OCI-LY7 (cell line): ENCODE data around the gene NAALADL2. TPM values are rescaled to one million over a fixed set of nuclear protein-coding genes. Genes with fewer than 3 reads are reported as not detected.
"Not testable (repeated sequence)": the region's sequence is repeated elsewhere in the genome, so short reads cannot be mapped to it uniquely, and the experiment has no call there.

Experiments used
- BruUV-seq: library from RNA; stranded (reverse); fragments of 400-500 nt; replicated peaks from 2 replicates; lab custom pipeline; 2021; lab: Mats Ljungman, UMichigan
- CTCF ChIA-PET: fragments of 300-600 bp; sonication (Branson Sonifier 250); formaldehyde crosslinking; loops from one replicate; lab custom pipeline; 2022; ENCODE audit warnings: antibody characterized with exemption; ENCODE audit not compliant: unreplicated experiment; lab: Charles Lee
- POLR2A ChIA-PET: fragments of 300-600 bp; sonication (Branson Sonifier 250); formaldehyde crosslinking; loops from one replicate; lab custom pipeline; 2022; ENCODE audit warnings: antibody characterized with exemption; lab: Charles Lee
- DNase-seq: peaks from one replicate; pipeline ENCODE4 v3.0.0-alpha.2; 2015; ENCODE audit warnings: low spot score
- H2AFZ ChIP-seq: fragments of 200-600 bp; sonication (generic), shearing (Covaris generic); 2 replicates; pipeline ENCODE4 v1.6.1; 2014; ENCODE audit warnings: mild to moderate bottlenecking, antibody characterized with exemption, low read length, moderate library complexity
- H3K27ac ChIP-seq: fragments of 200-600 bp; sonication (generic); 2 replicates; pipeline ENCODE4 v1.5.1; 2014; ENCODE audit warnings: mixed run types, low read depth, mild to moderate bottlenecking, moderate library complexity, low read length, inconsistent platforms; ENCODE audit not compliant: poor library complexity, severe bottlenecking
- H3K36me3 ChIP-seq: fragments of 200-600 bp; sonication (generic); 2 replicates; pipeline ENCODE4 v1.6.1; 2014; ENCODE audit warnings: mild to moderate bottlenecking, antibody characterized with exemption, low read length, moderate library complexity, mixed read lengths; ENCODE audit not compliant: insufficient read depth
- H3K4me1 ChIP-seq: fragments of 200-600 bp; sonication (generic); 2 replicates; pipeline ENCODE4 v1.5.1; 2014; ENCODE audit warnings: mild to moderate bottlenecking, low read length; ENCODE audit not compliant: insufficient read depth, poor library complexity, severe bottlenecking
- H3K4me2 ChIP-seq: fragments of 200-600 bp; sonication (generic); 2 replicates; pipeline ENCODE4 v1.6.1; 2014; ENCODE audit warnings: mild to moderate bottlenecking, low read length
- H3K4me3 ChIP-seq: fragments of 200-600 bp; sonication (generic); 2 replicates; pipeline ENCODE4 v1.5.1; 2014; ENCODE audit warnings: mild to moderate bottlenecking, low read depth, low read length; ENCODE audit not compliant: poor library complexity, severe bottlenecking
- H3K79me2 ChIP-seq: fragments of 200-600 bp; sonication (generic); 2 replicates; pipeline ENCODE4 v1.6.1; 2016; ENCODE audit warnings: low read depth, mild to moderate bottlenecking, low read length, moderate library complexity, mixed read lengths; ENCODE audit not compliant: insufficient read depth
- H3K9me2 ChIP-seq: fragments of 200-600 bp; sonication (generic); 2 replicates; pipeline ENCODE4 v1.6.1; 2016; ENCODE audit warnings: mild to moderate bottlenecking, low read length, mixed read lengths; ENCODE audit not compliant: insufficient read depth
- H3K9me3 ChIP-seq: fragments of 200-600 bp; sonication (generic); 2 replicates; pipeline ENCODE4 v1.6.1; 2014; ENCODE audit warnings: mild to moderate bottlenecking, mixed run types, low read length, mixed read lengths
- H4K20me1 ChIP-seq: fragments of 200-600 bp; sonication (generic); 2 replicates; pipeline ENCODE4 v1.6.1; 2014; ENCODE audit warnings: mild to moderate bottlenecking, antibody characterized with exemption, low read length, moderate library complexity, mixed read lengths; ENCODE audit not compliant: insufficient read depth
- CTCF ChIP-seq: fragments of 200-600 bp; sonication (generic); conservative IDR thresholded peaks from 2 replicates; pipeline ENCODE4 v1.5.1; 2014; ENCODE audit warnings: mild to moderate bottlenecking, antibody characterized with exemption, low read length, moderate library complexity, mixed read lengths
- EZH2phosphoT487 ChIP-seq: fragments of 200-600 bp; sonication (generic); IDR thresholded peaks from 2 replicates; pipeline ENCODE4 v1.6.1; 2018; ENCODE audit warnings: low read depth, borderline replicate concordance, mild to moderate bottlenecking, mixed run types, antibody characterized with exemption, low read length, moderate library complexity, mixed read lengths
- intact Hi-C: fragments of 100-400 bp; cut with micrococcal nuclease; formaldehyde crosslinking; loops from one replicate; pipeline ENCODE4 v1.10.0; 2022; ENCODE audit not compliant: unreplicated experiment
- total RNA-seq, 2 experiments: library from RNA; depleted of rRNA in 1 of 2; stranded (reverse); fragments of >200 nt in 1 of 2; shearing (Covaris generic) in 1 of 2; gene quantifications; 2 replicates each; pipeline ENCODE4 v1.2.3, GENCODE V29; 2014 to 2022

Gene NAALADL2
- total RNA-seq, 2 experiments from 2014 or later, result 0.25 to 0.70 TPM

GRCh38 chr3:175077216-175077615 lies 218.1 kb downstream of the NAALADL2 start:
- intact Hi-C loops, result no loop called here
- CTCF ChIA-PET, result no interaction called here
- no TSS peak for BruUV-seq

GRCh38 chr3:175082631-175083030 lies 223.5 kb downstream of the NAALADL2 start:
- Histone ChIP-seq H3K4me3 (no peak overlapping the region), H3K9me3 (no peaks in the 10 kb centered on the region), H3K4me1 (no peaks in the 10 kb centered on the region), H3K27ac (no peak overlapping the region), H3K9me2 (no peaks in the 10 kb centered on the region), H3K36me3 (no peaks in the 10 kb centered on the region), H3K79me2 (no peaks in the 10 kb centered on the region), H2AFZ (no peak overlapping the region), H4K20me1 (no peaks in the 10 kb centered on the region), H3K4me2 (no peak overlapping the region)
- CTCF ChIA-PET, result no interaction called here
- no TSS peak for BruUV-seq
- intact Hi-C loops, result no loop called here
- TF ChIP-seq EZH2phosphoT487, result no peak
- TF ChIP-seq CTCF, result no peak
- POLR2A ChIA-PET, result interaction anchor here (0.7 kb wide), 1 partner anchor 30 kb away, joined by 3 read pairs; no protein-coding TSS in a partner anchor
- no peak for DNase-seq

More at GRCh38 chr3:175077216-175077615, 218.1 kb downstream of the NAALADL2 start:
- no peaks in the 10 kb centered on the region for H3K9me2 ChIP-seq
- no peak overlapping the region for H3K27ac ChIP-seq
- TF ChIP-seq CTCF (no peak), EZH2phosphoT487 (no peak)
- H2AFZ ChIP-seq, result no peak overlapping the region
- no peaks in the 10 kb centered on the region for H3K9me3 ChIP-seq
- no peak for DNase-seq
- H3K4me1 ChIP-seq, result no peaks in the 10 kb centered on the region
- H3K36me3 ChIP-seq, result no peaks in the 10 kb centered on the region
- POLR2A ChIA-PET, result interaction anchor here (0.6 kb wide), 1 partner anchor 335 kb away, joined by 3 read pairs; no protein-coding TSS in a partner anchor
- H3K4me3 ChIP-seq, result no peak overlapping the region
- H4K20me1 ChIP-seq, result no peaks in the 10 kb centered on the region
- no peak overlapping the region for H3K4me2 ChIP-seq
- H3K79me2 ChIP-seq, result no peaks in the 10 kb centered on the region

- H3K27ac ChIP-seq, H4K20me1 ChIP-seq, H3K36me3 ChIP-seq, H2AFZ ChIP-seq, H3K4me2 ChIP-seq, H3K9me3 ChIP-seq, H3K4me1 ChIP-seq, DNase-seq, intact Hi-C loops, CTCF ChIA-PET, H3K79me2 ChIP-seq, BruUV-seq, H3K9me2 ChIP-seq, H3K4me3 ChIP-seq: not testable (repeated sequence)
- POLR2A ChIA-PET, result interaction anchor here (0.7 kb wide), 1 partner anchor 27 kb away, joined by 3 read pairs; no protein-coding TSS in a partner anchor
Observed at GRCh38 chr3:175087128-175087527, 228.0 kb downstream of the NAALADL2 start.
